Endothelial cell (in vitro differentiated cells): ENCODE measurements around the gene PTPDC1. TPM values are rescaled to one million over a fixed set of nuclear protein-coding genes. Genes with fewer than 3 reads are reported as not detected.

Source experiments
- DNase-seq: peaks from one replicate; pipeline ENCODE4 v3.0.0; 2021; ENCODE audit warnings: low spot score
- H3K27ac Mint-ChIP-seq: one replicate; pipeline ENCODE4 v1.8.0; 2021; ENCODE audit warnings: mixed read lengths, inconsistent platforms; ENCODE audit not compliant: unreplicated experiment
- H3K27me3 Mint-ChIP-seq: one replicate; pipeline ENCODE4 v1.8.0; 2021; ENCODE audit warnings: mild to moderate bottlenecking, moderate library complexity, mixed read lengths, inconsistent platforms; ENCODE audit not compliant: unreplicated experiment
- H3K36me3 Mint-ChIP-seq: one replicate; pipeline ENCODE4 v1.8.0; 2021; ENCODE audit warnings: mild to moderate bottlenecking, low read depth, mixed read lengths, inconsistent platforms; ENCODE audit not compliant: unreplicated experiment
- H3K4me1 Mint-ChIP-seq: one replicate; pipeline ENCODE4 v1.8.0; 2021; ENCODE audit warnings: mild to moderate bottlenecking, mixed read lengths, inconsistent platforms; ENCODE audit not compliant: unreplicated experiment
- H3K4me3 Mint-ChIP-seq: one replicate; pipeline ENCODE4 v1.8.0; 2021; ENCODE audit warnings: mild to moderate bottlenecking, mixed read lengths, inconsistent platforms; ENCODE audit not compliant: unreplicated experiment
- H3K9me3 Mint-ChIP-seq: one replicate; pipeline ENCODE4 v1.8.0; 2021; ENCODE audit warnings: mixed read lengths, inconsistent platforms; ENCODE audit not compliant: unreplicated experiment
- CTCF ChIP-seq: fragments of 200-600 bp; sonication (generic); IDR thresholded peaks from one replicate; pipeline ENCODE4 v1.5.0; 2021; ENCODE audit warnings: antibody characterized with exemption; ENCODE audit not compliant: unreplicated experiment
- long read RNA-seq: library from polyadenylated mRNA; unstranded; transcript quantifications from one replicate; pipeline ENCODE4 v2.0.0, GENCODE V29; 2020; ENCODE audit not compliant: unreplicated experiment
- total RNA-seq: library from RNA; stranded (reverse); fragmentation: NEBNext Ultra II Directional; extraction: Animal tissue kit (Norgen Biotek cat#: 25700); gene quantifications from one replicate; pipeline ENCODE4 v1.2.1, GENCODE V29; 2021; ENCODE audit not compliant: unreplicated experiment

Gene PTPDC1, protein sequence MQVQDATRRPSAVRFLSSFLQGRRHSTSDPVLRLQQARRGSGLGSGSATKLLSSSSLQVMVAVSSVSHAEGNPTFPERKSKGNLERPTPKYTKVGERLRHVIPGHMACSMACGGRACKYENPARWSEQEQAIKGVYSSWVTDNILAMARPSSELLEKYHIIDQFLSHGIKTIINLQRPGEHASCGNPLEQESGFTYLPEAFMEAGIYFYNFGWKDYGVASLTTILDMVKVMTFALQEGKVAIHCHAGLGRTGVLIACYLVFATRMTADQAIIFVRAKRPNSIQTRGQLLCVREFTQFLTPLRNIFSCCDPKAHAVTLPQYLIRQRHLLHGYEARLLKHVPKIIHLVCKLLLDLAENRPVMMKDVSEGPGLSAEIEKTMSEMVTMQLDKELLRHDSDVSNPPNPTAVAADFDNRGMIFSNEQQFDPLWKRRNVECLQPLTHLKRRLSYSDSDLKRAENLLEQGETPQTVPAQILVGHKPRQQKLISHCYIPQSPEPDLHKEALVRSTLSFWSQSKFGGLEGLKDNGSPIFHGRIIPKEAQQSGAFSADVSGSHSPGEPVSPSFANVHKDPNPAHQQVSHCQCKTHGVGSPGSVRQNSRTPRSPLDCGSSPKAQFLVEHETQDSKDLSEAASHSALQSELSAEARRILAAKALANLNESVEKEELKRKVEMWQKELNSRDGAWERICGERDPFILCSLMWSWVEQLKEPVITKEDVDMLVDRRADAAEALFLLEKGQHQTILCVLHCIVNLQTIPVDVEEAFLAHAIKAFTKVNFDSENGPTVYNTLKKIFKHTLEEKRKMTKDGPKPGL
- 7.4 TPM for total RNA-seq
- long read RNA-seq, partial matches to known transcripts, result 0 of 1 reads
- long read RNA-seq, other reads (novel, unspliced or antisense), result 1 of 1 reads

- H3K4me1 Mint-ChIP-seq, result no peaks in the 10 kb centered on the region
- TF ChIP-seq CTCF, result no peak
- peak within 1 kb of the TSS; percentile 22 for H3K27ac Mint-ChIP-seq
- no peaks in the 10 kb centered on the region for H3K27me3 Mint-ChIP-seq
- H3K4me3 Mint-ChIP-seq, result no peak within 1 kb of the TSS
- no peaks in the 10 kb centered on the region for H3K9me3 Mint-ChIP-seq
- DNase-seq, result peak; percentile 43
- H3K36me3 Mint-ChIP-seq, result no peaks in the 10 kb centered on the region
Observed at GRCh38 chr9:94084314-94084713, at the start of gene PTPDC1. PTPDC1 (plus strand) TSS chr9:94084464; CDS start chr9:94084531, 67 bp downstream.

DNA sequence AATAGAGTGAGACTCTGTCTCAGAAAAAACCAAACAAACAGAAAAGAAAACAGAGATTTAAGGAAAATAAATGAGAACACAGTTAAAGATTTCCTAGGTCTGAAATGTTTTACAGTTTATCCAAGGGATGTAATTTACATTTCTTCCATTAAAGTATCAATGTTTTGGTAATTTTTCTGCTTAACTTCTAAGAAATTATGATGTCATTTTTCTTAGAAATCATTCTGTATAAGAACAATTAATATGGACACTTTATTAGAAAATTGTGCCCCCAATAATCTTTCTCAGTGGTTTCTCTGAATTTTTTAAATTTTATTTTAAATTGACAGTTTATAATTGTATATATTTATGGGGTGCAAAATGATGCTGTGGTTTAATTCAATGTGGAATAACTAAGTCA, 49.8 kb upstream of the PTPDC1 start:
- H3K4me1 Mint-ChIP-seq, result peaks cover 15% of the 10 kb centered on the region
- H3K4me3 Mint-ChIP-seq, result no peak overlapping the region
- no peak for TF ChIP-seq CTCF
- H3K27ac Mint-ChIP-seq, result no peak overlapping the region
- H3K36me3 Mint-ChIP-seq, result peaks cover 3% of the 10 kb centered on the region
- peaks cover 6% of the 10 kb centered on the region for H3K27me3 Mint-ChIP-seq
- no peak for DNase-seq
- H3K9me3 Mint-ChIP-seq, result no peaks in the 10 kb centered on the region

DNA sequence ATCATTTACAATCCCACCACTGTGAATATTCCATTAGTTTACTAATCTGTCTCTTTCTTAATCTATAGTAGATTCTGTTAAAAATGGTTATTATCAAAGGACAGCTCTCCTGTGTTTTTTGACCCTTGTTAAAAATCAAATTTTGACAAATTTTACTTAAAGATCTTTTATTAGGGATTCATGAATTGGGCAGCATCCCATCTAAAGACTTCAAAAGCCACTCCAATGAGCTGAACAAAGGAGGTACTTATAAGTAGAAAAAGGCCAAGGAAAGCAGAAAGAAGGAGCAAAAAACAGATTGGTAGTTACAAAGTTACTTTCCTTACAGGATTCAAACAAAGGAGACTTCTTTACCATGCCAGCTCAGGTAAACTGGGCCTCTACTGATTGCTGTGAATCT, 44.5 kb upstream of the PTPDC1 start:
- Mint-ChIP-seq H3K36me3 (no peaks in the 10 kb centered on the region), H3K4me1 (no peaks in the 10 kb centered on the region), H3K27me3 (no peaks in the 10 kb centered on the region), H3K9me3 (no peaks in the 10 kb centered on the region), H3K27ac (no peak overlapping the region), H3K4me3 (no peak overlapping the region)
- no peak for TF ChIP-seq CTCF
- DNase-seq, result no peak

DNA sequence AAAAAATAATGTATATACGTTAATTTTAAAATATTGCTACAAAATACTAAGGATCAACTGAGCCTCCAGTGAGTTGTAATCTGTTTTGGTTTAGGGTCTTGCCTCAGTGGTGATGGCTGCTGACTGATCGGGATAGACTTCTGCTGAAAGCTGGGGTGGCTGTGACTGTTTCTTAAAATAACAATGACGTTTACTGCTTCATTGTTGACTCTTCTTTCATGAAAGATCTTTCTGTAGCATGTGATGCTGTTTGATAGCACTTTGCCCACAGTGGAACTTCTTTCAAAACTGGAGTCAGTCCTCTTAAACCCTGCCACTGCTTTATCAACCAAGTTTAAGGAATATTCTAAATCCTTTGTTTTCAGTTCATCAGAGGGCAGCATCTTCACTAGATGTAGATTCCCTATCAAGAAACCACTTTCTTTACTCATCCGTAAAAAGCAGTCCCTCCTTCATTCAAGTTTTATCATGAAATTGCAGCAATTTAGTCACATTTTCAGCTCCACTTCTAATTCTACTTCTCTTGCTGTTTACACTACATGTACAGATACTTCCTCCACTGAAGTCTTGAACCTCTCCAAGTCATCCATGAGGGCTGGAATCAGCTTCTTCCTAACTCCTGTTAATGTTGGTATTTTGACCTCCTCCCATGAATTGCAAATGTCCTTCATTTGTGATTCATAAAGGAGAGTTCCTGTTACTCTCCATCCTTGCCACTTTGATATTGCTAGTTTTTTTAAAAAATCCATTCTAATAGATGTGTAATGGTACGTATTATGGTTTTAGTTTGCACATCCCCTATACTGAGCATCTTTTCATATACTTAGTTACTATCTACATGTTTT, 41.5 kb upstream of the PTPDC1 start:
- Mint-ChIP-seq H3K4me1 (no peaks in the 10 kb centered on the region), H3K27me3 (no peaks in the 10 kb centered on the region), H3K4me3 (no peak overlapping the region), H3K36me3 (no peaks in the 10 kb centered on the region), H3K9me3 (no peaks in the 10 kb centered on the region), H3K27ac (no peak overlapping the region)
- no peak for TF ChIP-seq CTCF
- DNase-seq, result no peak
